Tongue (tissue), 2 donors: ENCODE data around the gene CXCL12. TPM values are rescaled to one million over a fixed set of nuclear protein-coding genes. Genes with fewer than 3 reads are reported as not detected.

Source experiments
- DNase-seq: peaks from one replicate; pipeline ENCODE4 v3.0.0-alpha.2; 2015
- total RNA-seq: library from RNA; depleted of rRNA; stranded (reverse); fragments of >200 nt; gene quantifications from one replicate; pipeline ENCODE4 v1.2.3, GENCODE V29; 2014

The CXCL12 gene
- total RNA-seq, 1 donor from 2014 or later: 121 TPM

- no peak for DNase-seq
Measured at GRCh38 chr10:44334091-44334490, 50.8 kb downstream of the CXCL12 start.

- no peak for DNase-seq
Measured at GRCh38 chr10:44333511-44333910, 51.4 kb downstream of the CXCL12 start.

- DNase-seq: no peak
Measured at GRCh38 chr10:44332465-44332864, 52.4 kb downstream of the CXCL12 start.

GRCh38 chr10:44330431-44330830 is 54.5 kb downstream of the CXCL12 start:
- no peak for DNase-seq

- DNase-seq: no peak
Measured at GRCh38 chr10:44327461-44327860, 57.4 kb downstream of the CXCL12 start.
